Measurements from ENCODE around the gene TNIK.

- TF ChIP-seq CTCF (IDR thresholded peaks at IDR 0.05; ENCODE audit: low read depth, low read length) (no peak), EZH2phosphoT487 (IDR thresholded peaks at IDR 0.05; ENCODE audit: low read depth) (no peak)
Measured at GRCh38 chr3:171497468-171497867, 37.3 kb upstream of the TNIK start.
